CD4-positive, alpha-beta memory T cell (primary cell): Measurements from ENCODE around the gene KCNH1. TPM values are rescaled to one million over a fixed set of nuclear protein-coding genes. Genes with fewer than 3 reads are reported as not detected.
"Not testable (repeated sequence)": the region's sequence is repeated elsewhere in the genome, so short reads cannot be mapped to it uniquely, and the experiment has no call there.

Experiments used
- CTCF ChIA-PET: fragments of 350-600 bp; sonication (Branson Sonifier 250); formaldehyde crosslinking; loops from one replicate; lab custom pipeline; 2021; ENCODE audit warnings: inconsistent platforms; ENCODE audit not compliant: partially characterized antibody; lab: Charles Lee
- POLR2A ChIA-PET: fragments of 350-600 bp; sonication (Branson Sonifier 250); formaldehyde crosslinking; loops from one replicate; lab custom pipeline; 2021; ENCODE audit not compliant: partially characterized antibody; lab: Charles Lee
- DNase-seq, 5 donors: peaks; one replicate each; pipeline versions ENCODE4 v3.0.0 to v3.0.0-alpha.2; 2020 to 2022; ENCODE audit warnings: mixed read lengths in 1 of 5
- H3K27ac ChIP-seq: one replicate; pipeline ENCODE4 v1.7.0; 2013; ENCODE audit warnings: low read depth, low read length
- H3K27me3 ChIP-seq: 2 replicates; pipeline ENCODE4 v1.7.0; 2013; ENCODE audit warnings: mild to moderate bottlenecking, low read length, moderate library complexity; ENCODE audit not compliant: insufficient read depth
- H3K36me3 ChIP-seq: 2 replicates; pipeline ENCODE4 v1.7.0; 2013; ENCODE audit warnings: mild to moderate bottlenecking, low read length, moderate library complexity; ENCODE audit not compliant: insufficient read depth
- H3K4me1 ChIP-seq: 2 replicates; pipeline ENCODE4 v1.7.0; 2013; ENCODE audit warnings: mild to moderate bottlenecking, low read length, moderate library complexity; ENCODE audit not compliant: insufficient read depth
- H3K4me3 ChIP-seq, 2 donors: one replicate each; pipeline ENCODE4 v1.7.0; 2013; ENCODE audit warnings: low read length in 2 of 2, mild to moderate bottlenecking in 1 of 2
- H3K9me3 ChIP-seq, 2 donors: one replicate each; pipeline ENCODE4 v1.7.0; 2013; ENCODE audit warnings: low read length in 2 of 2, control low read depth in 1 of 2; ENCODE audit not compliant: control insufficient read depth in 1 of 2
- H3K27ac Mint-ChIP-seq, 7 donors: one replicate each; pipeline ENCODE4 v1.8.0; 2020 to 2021; ENCODE audit warnings: mixed read lengths in 7 of 7, mild to moderate bottlenecking in 6 of 7, inconsistent platforms in 3 of 7, moderate library complexity in 3 of 7
- H3K27me3 Mint-ChIP-seq, 2 donors: one replicate each; pipeline ENCODE4 v1.8.0; 2020 to 2021; ENCODE audit warnings: mixed read lengths in 2 of 2
- H3K36me3 Mint-ChIP-seq, 2 donors: one replicate each; pipeline ENCODE4 v1.8.0; 2020 to 2021; ENCODE audit warnings: mixed read lengths in 2 of 2, inconsistent platforms in 1 of 2, mild to moderate bottlenecking in 1 of 2
- H3K4me1 Mint-ChIP-seq, 4 donors: one replicate each; pipeline ENCODE4 v1.8.0; 2020 to 2021; ENCODE audit warnings: mixed read lengths in 4 of 4, mild to moderate bottlenecking in 1 of 4
- H3K4me3 Mint-ChIP-seq, 8 donors: one replicate each; pipeline ENCODE4 v1.8.0; 2020 to 2021; ENCODE audit warnings: mixed read lengths in 8 of 8, mild to moderate bottlenecking in 7 of 8, moderate library complexity in 6 of 8, inconsistent platforms in 3 of 8
- H3K9me3 Mint-ChIP-seq, 8 donors: one replicate each; pipeline ENCODE4 v1.8.0; 2020 to 2021; ENCODE audit warnings: mixed read lengths in 8 of 8, mild to moderate bottlenecking in 5 of 8, inconsistent platforms in 3 of 8, moderate library complexity in 1 of 8
- intact Hi-C: fragments of 100-400 bp; cut with micrococcal nuclease; formaldehyde crosslinking; loops from one replicate; pipeline ENCODE4 v1.15.1; 2023
- polyA plus RNA-seq, 2 donors: library from polyadenylated mRNA; unstranded; fragments of 300-500 nt; fragmentation: Illumina TruSeq; gene quantifications; one replicate each; pipeline ENCODE4 v1.2.3, GENCODE V29; 2021
- total RNA-seq, 2 experiments: library from RNA; stranded (reverse); gene quantifications; one replicate each; pipeline ENCODE4 v1.2.3, GENCODE V29; 2021

Gene KCNH1
- total and polyA plus RNA-seq, 4 experiments from 2014 or later, result not detected

GRCh38 chr1:211082824-211083223, 51.1 kb downstream of the KCNH1 start:
- Mint-ChIP-seq H3K27me3 (peaks cover 6 to 7% of the 10 kb centered on the region in 2 donors), H3K27ac (no peak overlapping the region), H3K4me3 (no peak overlapping the region), H3K36me3 (no peaks in the 10 kb centered on the region), H3K4me1 (no peaks in the 10 kb centered on the region), H3K9me3 (peaks cover 0 to 9% (median 0%) of the 10 kb centered on the region in 8 donors)
- H3K9me3 ChIP-seq, result no peaks in the 10 kb centered on the region
- H3K27ac ChIP-seq, result no peak overlapping the region
- intact Hi-C loops, result no loop called here
- H3K27me3 ChIP-seq, result no peaks in the 10 kb centered on the region
- H3K4me1 ChIP-seq, result no peaks in the 10 kb centered on the region
- no peak overlapping the region for H3K4me3 ChIP-seq
- CTCF ChIA-PET, result no interaction called here
- DNase-seq, result no peak
- H3K36me3 ChIP-seq, result no peaks in the 10 kb centered on the region
- POLR2A ChIA-PET, result no interaction called here

- intact Hi-C loops, H3K27me3 ChIP-seq, H3K4me3 Mint-ChIP-seq, H3K4me3 ChIP-seq, H3K36me3 Mint-ChIP-seq, H3K27me3 Mint-ChIP-seq, DNase-seq, CTCF ChIA-PET, H3K4me1 ChIP-seq, H3K27ac ChIP-seq, H3K4me1 Mint-ChIP-seq, H3K9me3 ChIP-seq, POLR2A ChIA-PET, H3K9me3 Mint-ChIP-seq, H3K36me3 ChIP-seq, H3K27ac Mint-ChIP-seq: not testable (repeated sequence)
These were observed 52.5 kb downstream of the KCNH1 start for GRCh38 chr1:211081447-211081846.

- no peaks in the 10 kb centered on the region for H3K4me1 Mint-ChIP-seq
- ChIA-PET CTCF (no interaction called here), POLR2A (no interaction called here)
- H3K27ac ChIP-seq, result no peak overlapping the region
- DNase-seq, result no peak
- no peaks in the 10 kb centered on the region for H3K9me3 ChIP-seq
- intact Hi-C loops, result no loop called here
- H3K36me3 ChIP-seq, result no peaks in the 10 kb centered on the region
- H3K4me1 ChIP-seq, result no peaks in the 10 kb centered on the region
- H3K4me3 ChIP-seq, result no peak overlapping the region
- H3K27ac Mint-ChIP-seq, result no peak overlapping the region
- no peaks in the 10 kb centered on the region for H3K27me3 ChIP-seq
- peaks cover 5 to 11% of the 10 kb centered on the region in 2 donors for H3K27me3 Mint-ChIP-seq
- no peaks in the 10 kb centered on the region for H3K36me3 Mint-ChIP-seq
- H3K4me3 Mint-ChIP-seq, result no peak overlapping the region
- H3K9me3 Mint-ChIP-seq, result peaks cover 0 to 12% (median 0%) of the 10 kb centered on the region in 8 donors
These were observed 65.0 kb downstream of the KCNH1 start for GRCh38 chr1:211068976-211069375.

GRCh38 chr1:211066781-211067384, 67.1 kb downstream of the KCNH1 start:
- CTCF ChIA-PET, result no interaction called here
- no peaks in the 10 kb centered on the region for H3K9me3 ChIP-seq
- Mint-ChIP-seq H3K27me3 (peaks cover 2 to 12% of the 10 kb centered on the region in 2 donors), H3K36me3 (no peaks in the 10 kb centered on the region), H3K9me3 (peaks cover 0 to 12% (median 0%) of the 10 kb centered on the region in 8 donors), H3K4me1 (no peaks in the 10 kb centered on the region), H3K4me3 (no peak overlapping the region), H3K27ac (no peak overlapping the region)
- H3K4me1 ChIP-seq, result no peaks in the 10 kb centered on the region
- DNase-seq, result no peak
- no peak overlapping the region for H3K27ac ChIP-seq
- H3K27me3 ChIP-seq, result no peaks in the 10 kb centered on the region
- H3K4me3 ChIP-seq, result no peak overlapping the region
- POLR2A ChIA-PET, result no interaction called here
- H3K36me3 ChIP-seq, result no peaks in the 10 kb centered on the region
- intact Hi-C loops, result no loop called here

GRCh38 chr1:211041838-211042237, 92.1 kb downstream of the KCNH1 start:
- DNase-seq, H3K36me3 Mint-ChIP-seq, CTCF ChIA-PET, H3K9me3 Mint-ChIP-seq, H3K27me3 ChIP-seq, H3K27ac Mint-ChIP-seq, H3K9me3 ChIP-seq, H3K36me3 ChIP-seq, H3K4me3 ChIP-seq, H3K4me1 Mint-ChIP-seq, H3K4me1 ChIP-seq, intact Hi-C loops, POLR2A ChIA-PET, H3K27ac ChIP-seq, H3K4me3 Mint-ChIP-seq: not testable (repeated sequence)
- H3K27me3 Mint-ChIP-seq, result peaks cover 8 to 17% of the 10 kb centered on the region in 2 donors

GRCh38 chr1:211037095-211037494, 96.9 kb downstream of the KCNH1 start:
- Mint-ChIP-seq H3K9me3 (peaks cover 0 to 4% (median 0%) of the 10 kb centered on the region in 8 donors), H3K36me3 (no peaks in the 10 kb centered on the region), H3K27me3 (peaks cover 2 to 5% of the 10 kb centered on the region in 2 donors), H3K4me3 (no peak overlapping the region), H3K4me1 (no peaks in the 10 kb centered on the region), H3K27ac (no peak overlapping the region)
- POLR2A ChIA-PET, result no interaction called here
- H3K4me1 ChIP-seq, result no peaks in the 10 kb centered on the region
- no peak overlapping the region for H3K4me3 ChIP-seq
- H3K36me3 ChIP-seq, result no peaks in the 10 kb centered on the region
- H3K27me3 ChIP-seq, result no peaks in the 10 kb centered on the region
- DNase-seq, result no peak
- CTCF ChIA-PET, result no interaction called here
- intact Hi-C loops, result no loop called here
- no peak overlapping the region for H3K27ac ChIP-seq
- H3K9me3 ChIP-seq, result no peaks in the 10 kb centered on the region

- Mint-ChIP-seq H3K27me3 (peaks cover 2 to 5% of the 10 kb centered on the region in 2 donors), H3K36me3 (no peaks in the 10 kb centered on the region), H3K4me3 (no peak overlapping the region), H3K27ac (no peak overlapping the region), H3K4me1 (no peaks in the 10 kb centered on the region), H3K9me3 (peaks cover 0 to 4% (median 0%) of the 10 kb centered on the region in 8 donors)
- no peak for DNase-seq
- Histone ChIP-seq H3K4me3 (no peak overlapping the region), H3K9me3 (no peaks in the 10 kb centered on the region), H3K27ac (no peak overlapping the region), H3K36me3 (no peaks in the 10 kb centered on the region), H3K27me3 (no peaks in the 10 kb centered on the region), H3K4me1 (no peaks in the 10 kb centered on the region)
- CTCF ChIA-PET, result no interaction called here
- POLR2A ChIA-PET, result no interaction called here
- intact Hi-C loops, result no loop called here
These were observed 97.4 kb downstream of the KCNH1 start for GRCh38 chr1:211036381-211037060.
